ENCODE data around the gene NEB.

The NEB gene

GRCh38 chr2:151679994-151680393 is 54.3 kb downstream of the NEB start:
- DNase-seq = no peak
- no peak overlapping the region for H3K4me3 ChIP-seq (ENCODE audit: insufficient read depth, low read depth, low read length, poor library complexity, severe bottlenecking)
- no peaks in the 10 kb centered on the region for H3K36me3 ChIP-seq (ENCODE audit: control insufficient read depth, insufficient read depth, low read length)

GRCh38 chr2:151678849-151679248 is 55.4 kb downstream of the NEB start:
- Histone ChIP-seq H3K36me3 (ENCODE audit: control insufficient read depth, insufficient read depth, low read length) (no peaks in the 10 kb centered on the region), H3K9me3 (ENCODE audit: control insufficient read depth, low read length) (no peaks in the 10 kb centered on the region), H3K27ac (ENCODE audit: insufficient read depth, low read length, poor library complexity, severe bottlenecking) (no peak overlapping the region), H3K4me1 (ENCODE audit: control insufficient read depth, insufficient read depth, low read length, poor library complexity, severe bottlenecking) (no peaks in the 10 kb centered on the region), H3K27me3 (replicated peaks; ENCODE audit: control insufficient read depth, insufficient read depth, low read length, poor library complexity, severe bottlenecking) (no peaks in the 10 kb centered on the region), H3K4me3 (ENCODE audit: insufficient read depth, low read depth, low read length, poor library complexity, severe bottlenecking) (no peak overlapping the region)
- no peak for DNase-seq

More at GRCh38 chr2:151679994-151680393, 54.3 kb downstream of the NEB start:
- no peaks in the 10 kb centered on the region for H3K9me3 ChIP-seq (ENCODE audit: control insufficient read depth, low read length)
- no peaks in the 10 kb centered on the region for H3K4me1 ChIP-seq (ENCODE audit: control insufficient read depth, insufficient read depth, low read length, poor library complexity, severe bottlenecking)
- no peak overlapping the region for H3K27ac ChIP-seq (ENCODE audit: insufficient read depth, low read length, poor library complexity, severe bottlenecking)
- no peaks in the 10 kb centered on the region for H3K27me3 ChIP-seq (replicated peaks; ENCODE audit: control insufficient read depth, insufficient read depth, low read length, poor library complexity, severe bottlenecking)

- Histone ChIP-seq H3K9me3 (ENCODE audit: control insufficient read depth, low read length) (no peaks in the 10 kb centered on the region), H3K4me3 (ENCODE audit: insufficient read depth, low read depth, low read length, poor library complexity, severe bottlenecking) (no peak overlapping the region), H3K27me3 (replicated peaks; ENCODE audit: control insufficient read depth, insufficient read depth, low read length, poor library complexity, severe bottlenecking) (no peaks in the 10 kb centered on the region), H3K4me1 (ENCODE audit: control insufficient read depth, insufficient read depth, low read length, poor library complexity, severe bottlenecking) (no peaks in the 10 kb centered on the region), H3K27ac (ENCODE audit: insufficient read depth, low read length, poor library complexity, severe bottlenecking) (no peak overlapping the region), H3K36me3 (ENCODE audit: control insufficient read depth, insufficient read depth, low read length) (no peaks in the 10 kb centered on the region)
- no peak for DNase-seq
Observed at GRCh38 chr2:151673016-151673415, 61.3 kb downstream of the NEB start.

- H3K9me3 ChIP-seq (ENCODE audit: control insufficient read depth, low read length) = no peaks in the 10 kb centered on the region
- H3K4me1 ChIP-seq (ENCODE audit: control insufficient read depth, insufficient read depth, low read length, poor library complexity, severe bottlenecking) = no peaks in the 10 kb centered on the region
- no peak overlapping the region for H3K4me3 ChIP-seq (ENCODE audit: insufficient read depth, low read depth, low read length, poor library complexity, severe bottlenecking)
- no peak overlapping the region for H3K27ac ChIP-seq (ENCODE audit: insufficient read depth, low read length, poor library complexity, severe bottlenecking)
- no peaks in the 10 kb centered on the region for H3K27me3 ChIP-seq (replicated peaks; ENCODE audit: control insufficient read depth, insufficient read depth, low read length, poor library complexity, severe bottlenecking)
- no peak for DNase-seq
- H3K36me3 ChIP-seq (ENCODE audit: control insufficient read depth, insufficient read depth, low read length) = no peaks in the 10 kb centered on the region
Observed at GRCh38 chr2:151672277-151672676, 62.0 kb downstream of the NEB start.

GRCh38 chr2:151670846-151671597 is 63.3 kb downstream of the NEB start:
- H3K27ac ChIP-seq (ENCODE audit: insufficient read depth, low read length, poor library complexity, severe bottlenecking) = no peak overlapping the region
- no peaks in the 10 kb centered on the region for H3K9me3 ChIP-seq (ENCODE audit: control insufficient read depth, low read length)
- no peaks in the 10 kb centered on the region for H3K4me1 ChIP-seq (ENCODE audit: control insufficient read depth, insufficient read depth, low read length, poor library complexity, severe bottlenecking)
- no peaks in the 10 kb centered on the region for H3K27me3 ChIP-seq (replicated peaks; ENCODE audit: control insufficient read depth, insufficient read depth, low read length, poor library complexity, severe bottlenecking)
- DNase-seq = no peak
- H3K36me3 ChIP-seq (ENCODE audit: control insufficient read depth, insufficient read depth, low read length) = no peaks in the 10 kb centered on the region
- H3K4me3 ChIP-seq (ENCODE audit: insufficient read depth, low read depth, low read length, poor library complexity, severe bottlenecking) = no peak overlapping the region

- H3K36me3 ChIP-seq (ENCODE audit: control insufficient read depth, insufficient read depth, low read length) = no peaks in the 10 kb centered on the region
- H3K4me1 ChIP-seq (ENCODE audit: control insufficient read depth, insufficient read depth, low read length, poor library complexity, severe bottlenecking) = no peaks in the 10 kb centered on the region
- H3K27ac ChIP-seq (ENCODE audit: insufficient read depth, low read length, poor library complexity, severe bottlenecking) = no peak overlapping the region
- DNase-seq = no peak
- H3K9me3 ChIP-seq (ENCODE audit: control insufficient read depth, low read length) = no peaks in the 10 kb centered on the region
- no peaks in the 10 kb centered on the region for H3K27me3 ChIP-seq (replicated peaks; ENCODE audit: control insufficient read depth, insufficient read depth, low read length, poor library complexity, severe bottlenecking)
- H3K4me3 ChIP-seq (ENCODE audit: insufficient read depth, low read depth, low read length, poor library complexity, severe bottlenecking) = no peak overlapping the region
Observed at GRCh38 chr2:151670346-151670745, 63.9 kb downstream of the NEB start.

- Histone ChIP-seq H3K27ac (ENCODE audit: insufficient read depth, low read length, poor library complexity, severe bottlenecking) (no peak overlapping the region), H3K36me3 (ENCODE audit: control insufficient read depth, insufficient read depth, low read length) (no peaks in the 10 kb centered on the region), H3K4me3 (ENCODE audit: insufficient read depth, low read depth, low read length, poor library complexity, severe bottlenecking) (no peak overlapping the region), H3K4me1 (ENCODE audit: control insufficient read depth, insufficient read depth, low read length, poor library complexity, severe bottlenecking) (no peaks in the 10 kb centered on the region), H3K27me3 (replicated peaks; ENCODE audit: control insufficient read depth, insufficient read depth, low read length, poor library complexity, severe bottlenecking) (no peaks in the 10 kb centered on the region), H3K9me3 (ENCODE audit: control insufficient read depth, low read length) (no peaks in the 10 kb centered on the region)
- no peak for DNase-seq
Observed at GRCh38 chr2:151669585-151670081, 64.6 kb downstream of the NEB start.

- no peak for DNase-seq
- Histone ChIP-seq H3K27me3 (replicated peaks; ENCODE audit: control insufficient read depth, insufficient read depth, low read length, poor library complexity, severe bottlenecking) (no peaks in the 10 kb centered on the region), H3K4me1 (ENCODE audit: control insufficient read depth, insufficient read depth, low read length, poor library complexity, severe bottlenecking) (no peaks in the 10 kb centered on the region), H3K4me3 (ENCODE audit: insufficient read depth, low read depth, low read length, poor library complexity, severe bottlenecking) (no peak overlapping the region), H3K36me3 (ENCODE audit: control insufficient read depth, insufficient read depth, low read length) (no peaks in the 10 kb centered on the region), H3K27ac (ENCODE audit: insufficient read depth, low read length, poor library complexity, severe bottlenecking) (no peak overlapping the region), H3K9me3 (ENCODE audit: control insufficient read depth, low read length) (no peaks in the 10 kb centered on the region)
Observed at GRCh38 chr2:151668737-151669136, 65.5 kb downstream of the NEB start.

GRCh38 chr2:151665959-151666358 is 68.3 kb downstream of the NEB start:
- Histone ChIP-seq H3K36me3 (ENCODE audit: control insufficient read depth, insufficient read depth, low read length) (no peaks in the 10 kb centered on the region), H3K4me3 (ENCODE audit: insufficient read depth, low read depth, low read length, poor library complexity, severe bottlenecking) (no peak overlapping the region), H3K27me3 (replicated peaks; ENCODE audit: control insufficient read depth, insufficient read depth, low read length, poor library complexity, severe bottlenecking) (no peaks in the 10 kb centered on the region), H3K9me3 (ENCODE audit: control insufficient read depth, low read length) (no peaks in the 10 kb centered on the region), H3K27ac (ENCODE audit: insufficient read depth, low read length, poor library complexity, severe bottlenecking) (no peak overlapping the region), H3K4me1 (ENCODE audit: control insufficient read depth, insufficient read depth, low read length, poor library complexity, severe bottlenecking) (no peaks in the 10 kb centered on the region)
- no peak for DNase-seq

- H3K27ac ChIP-seq (ENCODE audit: insufficient read depth, low read length, poor library complexity, severe bottlenecking) = no peak overlapping the region
- H3K4me1 ChIP-seq (ENCODE audit: control insufficient read depth, insufficient read depth, low read length, poor library complexity, severe bottlenecking) = no peaks in the 10 kb centered on the region
- H3K27me3 ChIP-seq (replicated peaks; ENCODE audit: control insufficient read depth, insufficient read depth, low read length, poor library complexity, severe bottlenecking) = no peaks in the 10 kb centered on the region
- H3K36me3 ChIP-seq (ENCODE audit: control insufficient read depth, insufficient read depth, low read length) = no peaks in the 10 kb centered on the region
- no peaks in the 10 kb centered on the region for H3K9me3 ChIP-seq (ENCODE audit: control insufficient read depth, low read length)
- no peak for DNase-seq
- H3K4me3 ChIP-seq (ENCODE audit: insufficient read depth, low read depth, low read length, poor library complexity, severe bottlenecking) = no peak overlapping the region
Observed at GRCh38 chr2:151664520-151664919, 69.8 kb downstream of the NEB start.
